CD4-positive, alpha-beta T cell treated with Interferon gamma for 1 hour (primary cell): ENCODE results near the gene MAP2K5.

Experiments used
- DNase-seq: peaks from one replicate; pipeline ENCODE4 v3.0.0-alpha.2; 2020

The MAP2K5 gene

GRCh38 chr15:67813104-67813634 is 270.7 kb downstream of the MAP2K5 start:
- no peak for DNase-seq

DNA sequence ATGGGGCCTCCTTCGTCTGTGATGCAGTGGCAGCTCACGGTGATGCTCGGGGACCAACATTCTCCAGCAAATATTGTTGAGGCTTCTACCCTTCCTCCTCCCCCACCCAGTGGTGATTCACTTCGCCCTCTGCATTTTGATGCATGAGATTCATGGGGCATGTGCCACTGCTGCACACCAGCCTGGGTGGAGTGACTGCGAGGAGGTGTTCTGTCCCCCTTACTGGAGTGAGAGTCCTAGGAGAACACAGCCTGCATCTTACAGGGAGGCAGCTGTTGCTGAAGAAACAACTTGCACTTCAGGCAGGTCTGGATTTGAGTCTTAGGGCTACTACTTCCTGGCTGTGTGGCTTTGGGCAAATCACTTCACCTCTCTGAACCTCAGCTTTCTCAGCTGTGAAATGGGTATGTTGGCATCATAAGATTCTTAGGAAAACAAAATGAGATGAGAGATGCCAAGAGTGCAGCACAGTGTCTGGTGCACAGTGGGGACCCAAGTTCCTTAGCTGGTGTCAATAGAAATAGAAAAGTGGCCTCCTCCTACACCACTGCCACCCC is 272.6 kb downstream of the MAP2K5 start:
- no peak for DNase-seq

GRCh38 chr15:67816668-67817067 is 274.2 kb downstream of the MAP2K5 start:
- DNase-seq: no peak

- no peak for DNase-seq
These were observed 276.0 kb downstream of the MAP2K5 start for GRCh38 chr15:67818464-67818863.

DNA sequence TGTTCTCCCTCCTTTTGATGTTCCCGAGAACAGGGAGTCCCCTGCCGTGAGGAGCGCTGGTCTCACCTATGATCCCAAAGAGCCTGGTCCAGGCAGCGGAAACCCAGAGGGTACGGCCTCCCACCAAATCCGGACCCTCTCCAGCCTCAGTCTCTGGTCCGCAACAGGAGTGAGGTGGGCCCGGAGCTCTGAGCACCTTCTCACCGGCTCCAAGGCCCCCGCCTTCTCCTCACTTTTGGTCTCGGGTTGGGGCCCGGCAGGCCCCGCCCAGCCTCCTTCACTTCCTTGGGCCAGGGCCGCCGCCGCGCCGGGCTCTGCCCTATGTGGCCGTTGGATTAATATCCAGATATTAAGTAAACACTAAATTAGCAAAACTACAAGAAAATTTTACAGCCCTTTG is 277.1 kb downstream of the MAP2K5 start:
- DNase-seq: no peak

GRCh38 chr15:67820122-67820991 is 277.9 kb downstream of the MAP2K5 start:
- no peak for DNase-seq

GRCh38 chr15:67820992-67821783 is 278.7 kb downstream of the MAP2K5 start:
- no peak for DNase-seq

DNA sequence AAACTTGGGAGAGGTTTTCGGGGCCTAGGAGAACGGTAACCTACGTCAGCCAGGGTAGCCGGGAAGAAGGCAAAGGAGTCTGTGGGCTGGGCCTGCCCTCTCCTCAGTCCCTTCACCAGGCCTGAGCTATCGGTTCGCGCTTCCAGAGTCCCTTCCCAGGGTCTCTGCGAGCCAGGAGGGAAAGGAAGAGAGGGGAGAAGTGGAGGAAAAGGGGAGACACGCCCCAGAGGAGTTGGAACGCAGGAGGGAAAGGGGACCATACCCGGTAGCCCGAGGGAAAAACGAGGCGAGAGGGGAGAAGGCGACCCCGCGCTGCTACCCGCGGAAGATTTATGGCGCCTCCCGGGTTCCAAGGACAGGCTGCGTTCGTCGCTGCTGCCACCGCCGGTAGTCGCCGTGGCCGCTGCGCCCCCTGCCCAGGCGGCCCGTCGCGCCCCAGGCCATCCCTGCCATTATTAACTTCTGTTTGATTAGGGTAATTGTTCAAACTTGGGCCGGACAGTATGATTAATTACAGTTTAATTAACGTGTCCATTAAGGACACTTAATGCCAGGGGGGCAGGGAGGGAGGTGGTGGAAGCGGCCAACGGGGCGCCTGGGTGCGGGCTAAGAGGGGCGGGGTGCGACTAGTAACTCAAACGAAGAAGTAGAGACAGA is 279.4 kb downstream of the MAP2K5 start:
- DNase-seq: no peak

- DNase-seq: no peak
These were observed 280.2 kb downstream of the MAP2K5 start for GRCh38 chr15:67822537-67823313.

GRCh38 chr15:67823314-67824196 is 281.1 kb downstream of the MAP2K5 start:
- no peak for DNase-seq

DNA sequence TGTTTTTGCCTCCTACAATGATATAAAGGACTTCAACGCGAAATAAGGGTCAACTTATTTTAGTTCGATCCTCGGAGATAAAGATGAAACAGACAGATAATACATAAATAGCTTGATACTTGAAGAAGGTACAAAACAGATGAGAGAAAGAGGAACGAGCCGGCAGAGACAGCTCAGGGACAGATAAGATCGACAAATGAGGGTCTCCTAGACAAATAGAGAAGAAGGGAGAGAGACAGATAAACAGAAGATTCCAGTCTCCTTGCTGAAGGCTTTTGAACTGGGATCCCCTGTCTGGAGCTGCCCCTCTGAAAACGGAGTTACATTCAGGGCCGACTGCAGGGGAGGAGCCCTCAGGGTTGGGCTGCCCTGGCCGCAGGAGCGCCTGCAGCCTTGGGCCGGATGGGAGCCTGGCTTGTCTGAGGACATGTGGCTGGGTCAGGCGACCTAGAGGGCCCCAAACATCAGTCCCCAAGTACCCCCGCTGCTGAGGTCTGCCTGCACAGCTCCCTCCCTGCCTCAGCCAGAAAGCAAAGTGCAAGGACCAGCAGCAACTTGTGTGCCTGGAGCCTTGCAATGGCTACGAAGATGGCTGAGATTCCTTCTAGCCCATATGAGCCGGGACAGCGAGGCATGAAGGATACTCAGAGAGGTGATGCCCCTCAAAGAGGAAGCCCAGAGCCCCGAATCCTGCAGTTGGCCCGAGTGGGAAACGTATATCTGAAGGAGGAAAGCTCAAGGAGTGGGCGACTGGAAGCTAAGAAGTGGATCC is 281.9 kb downstream of the MAP2K5 start:
- DNase-seq: no peak

- DNase-seq: no peak
These were observed 282.7 kb downstream of the MAP2K5 start, which contains the start of gene SKOR1 for GRCh38 chr15:67824976-67825880. Gene SKOR1 (plus strand): TSS chr15:67825509. CDS start chr15:67825603, 94 bp downstream.

GRCh38 chr15:67825881-67826716 is 283.6 kb downstream of the MAP2K5 start:
- DNase-seq: no peak

GRCh38 chr15:67826717-67827561 is 284.4 kb downstream of the MAP2K5 start:
- no peak for DNase-seq

DNA sequence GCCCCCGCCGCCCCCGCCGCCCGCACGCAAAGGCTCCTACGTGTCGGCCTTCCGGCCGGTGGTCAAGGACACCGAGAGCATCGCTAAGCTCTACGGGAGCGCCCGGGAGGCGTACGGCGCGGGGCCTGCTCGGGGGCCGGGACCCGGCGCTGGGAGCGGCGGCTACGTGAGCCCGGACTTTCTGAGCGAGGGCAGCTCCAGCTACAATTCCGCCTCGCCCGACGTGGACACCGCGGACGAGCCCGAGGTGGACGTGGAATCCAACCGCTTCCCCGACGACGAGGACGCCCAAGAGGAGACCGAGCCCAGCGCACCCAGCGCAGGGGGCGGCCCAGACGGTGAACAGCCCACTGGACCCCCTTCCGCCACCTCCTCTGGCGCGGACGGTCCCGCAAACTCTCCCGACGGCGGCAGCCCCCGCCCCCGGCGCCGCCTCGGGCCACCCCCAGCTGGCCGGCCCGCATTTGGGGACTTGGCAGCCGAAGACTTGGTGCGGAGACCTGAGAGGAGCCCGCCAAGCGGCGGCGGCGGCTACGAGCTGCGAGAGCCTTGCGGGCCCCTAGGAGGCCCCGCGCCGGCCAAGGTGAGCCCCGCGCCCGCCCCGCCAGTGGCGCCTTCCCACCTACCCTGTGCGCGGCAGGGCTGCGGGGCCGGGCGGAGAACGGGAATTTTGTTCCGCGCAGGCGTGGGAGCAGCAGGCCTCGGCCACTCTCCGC is 285.2 kb downstream of the MAP2K5 start:
- no peak for DNase-seq

GRCh38 chr15:67828278-67828968 is 285.9 kb downstream of the MAP2K5 start:
- no peak for DNase-seq
